Muscle of leg (tissue), 11 donors: ENCODE data around the gene RAMACL. TPM values are rescaled to one million over a fixed set of nuclear protein-coding genes. Genes with fewer than 3 reads are reported as not detected.
"Not testable (repeated sequence)": the region's sequence is repeated elsewhere in the genome, so short reads cannot be mapped to it uniquely, and the experiment has no call there.

Source experiments
- DNase-seq: peaks from one replicate; pipeline ENCODE4 v3.0.0; 2013
- H3K27ac ChIP-seq: one replicate; pipeline ENCODE4 v1.5.1; 2013; ENCODE audit warnings: mild to moderate bottlenecking, low read length, control low read depth
- H3K27me3 ChIP-seq: one replicate; pipeline ENCODE4 v1.6.1; 2013; ENCODE audit warnings: low read length; ENCODE audit not compliant: control insufficient read depth, insufficient read depth
- H3K36me3 ChIP-seq: one replicate; pipeline ENCODE4 v1.6.1; 2013; ENCODE audit warnings: low read length; ENCODE audit not compliant: control insufficient read depth, insufficient read depth
- H3K4me1 ChIP-seq: one replicate; pipeline ENCODE4 v1.6.1; 2013; ENCODE audit warnings: low read length; ENCODE audit not compliant: control insufficient read depth, insufficient read depth
- H3K4me3 ChIP-seq: one replicate; pipeline ENCODE4 v1.5.1; 2013; ENCODE audit warnings: low read length, control low read depth
- H3K9me3 ChIP-seq: replicated peaks from 2 replicates; pipeline ENCODE4 v1.6.1; 2013; ENCODE audit warnings: low read depth, low read length; ENCODE audit not compliant: control insufficient read depth
- WGBS: methylation state at CpG from one replicate; pipeline ENCODE4 v1.1.5; 2013; ENCODE audit warnings: missing lambda C conversion rate; ENCODE audit not compliant: insufficient coverage; 5-methylcytosine and 5-hydroxymethylcytosine counted together
- polyA plus RNA-seq, 8 donors: library from polyadenylated mRNA; unstranded; fragments of 120-200 nt; gene quantifications; one replicate each; pipeline versions ENCODE4 v1.2.1 to v1.2.3, GENCODE V29; 2013; ENCODE audit warnings: inconsistent platforms in 1 of 8, low replicate concordance in 1 of 8; ENCODE audit not compliant: insufficient read length in 8 of 8, insufficient read depth in 1 of 8
- total RNA-seq: library from RNA; stranded (reverse); fragments of 120-200 nt; gene quantifications from one replicate; pipeline ENCODE4 v1.2.4, GENCODE V29; 2013

Gene RAMACL
- total and polyA plus RNA-seq, 9 donors, result 0.11 to 0.71 (median 0.15) TPM; not detected in 3

DNA sequence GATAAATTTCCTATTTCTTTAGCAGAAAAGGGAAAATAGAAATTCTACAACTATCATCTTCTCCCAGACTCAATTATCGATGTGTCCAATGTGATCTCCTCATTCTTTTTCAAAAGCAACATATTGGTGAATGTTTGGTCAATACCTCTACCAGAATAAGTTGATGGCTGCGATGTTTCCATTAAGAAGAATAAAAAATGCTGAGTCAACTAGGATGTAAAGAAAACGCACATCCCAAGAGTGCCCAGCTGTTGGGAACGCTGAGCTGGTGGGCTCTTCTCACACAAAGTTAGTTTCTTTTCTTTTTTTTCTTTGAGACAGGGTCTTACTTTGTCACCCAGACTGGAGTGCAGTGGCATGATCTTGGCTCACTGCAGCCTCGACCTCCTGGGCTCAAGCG lies 39.8 kb downstream of the RAMACL start:
- WGBS, result 88% methylated on average over 5 of the region's 6 CpGs
- peaks cover 17% of the 10 kb centered on the region for H3K4me1 ChIP-seq

DNA sequence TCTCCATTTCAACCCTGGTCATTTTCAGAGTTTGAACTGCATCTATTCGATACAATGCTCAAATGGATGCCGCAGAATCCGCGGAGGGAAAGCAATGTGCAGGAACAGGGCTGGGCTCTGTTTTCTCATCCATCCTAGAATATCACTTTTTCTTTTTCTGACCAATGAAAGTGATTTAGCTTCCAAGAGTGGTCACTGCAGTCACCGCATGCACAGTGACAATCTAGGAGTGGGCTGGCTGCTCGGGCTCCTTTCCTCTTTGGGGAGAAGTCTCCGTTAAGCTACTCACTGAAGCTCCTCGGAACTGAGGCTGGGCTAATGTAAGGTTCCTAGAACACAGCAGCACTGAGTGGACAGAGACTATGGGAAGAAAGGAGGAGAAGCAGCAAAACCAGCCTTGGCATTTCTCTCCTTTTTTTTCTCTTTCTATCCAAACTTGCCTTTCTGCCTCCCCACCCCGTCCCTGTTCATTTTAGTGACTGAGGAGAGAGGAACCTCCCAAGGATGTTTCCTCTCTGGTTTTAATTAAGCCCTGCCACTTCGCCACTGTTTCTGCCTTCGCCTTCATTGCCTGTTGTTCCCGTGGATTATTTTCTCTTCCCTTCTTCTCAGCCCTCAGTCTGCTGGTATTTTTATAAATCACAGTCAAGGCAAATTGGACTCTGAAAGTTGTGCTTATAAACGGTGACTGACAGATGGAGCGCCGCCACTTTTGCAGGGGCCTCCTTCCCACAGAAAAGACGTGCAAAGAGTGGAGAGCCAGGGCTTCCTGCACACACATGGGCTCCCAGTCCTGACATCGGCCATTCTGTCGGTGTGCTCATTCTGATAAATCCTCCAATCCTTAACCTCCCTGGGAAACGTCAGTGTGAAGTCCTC lies 41.1 kb downstream of the RAMACL start:
- no peak for DNase-seq
- no peak overlapping the region for H3K4me3 ChIP-seq
- no peak overlapping the region for H3K27ac ChIP-seq
- 61% methylated on average over 5 of the region's 19 CpGs for WGBS
- H3K4me1 ChIP-seq, result peaks cover 27% of the 10 kb centered on the region
- no peaks in the 10 kb centered on the region for H3K9me3 ChIP-seq
- peaks cover 2% of the 10 kb centered on the region for H3K36me3 ChIP-seq
- no peaks in the 10 kb centered on the region for H3K27me3 ChIP-seq

More for the DNA sequence above, 39.8 kb downstream of the RAMACL start:
- H3K9me3 ChIP-seq, result no peaks in the 10 kb centered on the region
- peaks cover 2% of the 10 kb centered on the region for H3K36me3 ChIP-seq
- H3K27me3 ChIP-seq, result no peaks in the 10 kb centered on the region
- no peak overlapping the region for H3K4me3 ChIP-seq
- DNase-seq, result no peak
- no peak overlapping the region for H3K27ac ChIP-seq

DNA sequence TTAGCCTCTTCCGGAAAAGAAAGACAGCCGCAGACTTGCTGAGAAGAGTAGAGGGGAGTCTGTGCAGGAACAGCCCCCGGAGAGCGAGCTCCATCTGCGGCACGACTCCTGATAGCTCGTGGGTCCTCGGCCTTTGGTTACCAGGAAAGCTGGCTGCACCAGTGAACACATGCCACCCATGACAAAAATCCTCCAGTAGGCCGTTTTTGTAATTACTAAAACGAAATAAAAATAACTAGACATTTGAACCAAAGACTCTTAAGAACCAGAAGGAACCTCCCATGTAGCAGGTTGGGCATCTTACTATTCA lies 42.2 kb downstream of the RAMACL start:
- Histone ChIP-seq H3K4me1 (peaks cover 27% of the 10 kb centered on the region), H3K9me3 (no peaks in the 10 kb centered on the region), H3K27me3 (no peaks in the 10 kb centered on the region), H3K27ac (no peak overlapping the region), H3K4me3 (no peak overlapping the region), H3K36me3 (peaks cover 2% of the 10 kb centered on the region)
- no peak for DNase-seq
- 78% methylated on average over 6 of the region's 10 CpGs for WGBS

DNA sequence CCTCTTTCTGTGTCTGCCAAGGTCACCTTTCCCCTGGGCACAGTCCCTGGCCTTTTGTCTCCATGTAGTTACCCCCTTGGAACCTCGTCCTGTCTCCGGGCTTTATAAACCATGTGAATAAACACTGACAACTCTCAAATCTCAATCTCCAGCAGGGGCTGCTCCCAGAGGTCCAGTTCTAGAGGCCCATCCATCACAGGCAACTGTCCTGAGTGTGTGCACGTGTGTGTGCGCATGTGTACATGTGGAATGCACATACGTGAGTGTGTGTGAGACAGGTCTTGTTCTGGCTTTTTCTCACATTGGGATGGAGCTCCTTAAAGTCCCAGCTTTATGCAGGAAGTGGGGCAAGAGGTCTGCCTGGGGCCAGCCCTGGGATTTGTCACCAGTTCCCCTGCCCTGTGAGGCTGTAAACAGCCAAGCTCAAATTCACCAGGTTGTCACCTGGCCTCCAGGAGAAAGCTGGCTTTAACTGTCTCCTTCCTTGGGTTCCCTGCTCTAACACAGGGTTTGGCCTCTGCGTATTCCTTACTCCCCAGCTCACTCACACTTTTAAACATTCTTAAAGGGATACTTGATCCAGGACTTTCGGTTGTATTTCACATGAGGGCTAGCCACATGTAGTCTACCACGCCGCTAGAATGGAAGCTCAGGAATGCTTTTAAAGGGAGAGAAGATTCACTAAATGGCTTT lies 42.7 kb downstream of the RAMACL start:
- peaks cover 27% of the 10 kb centered on the region for H3K4me1 ChIP-seq
- 69% methylated on average over 5 of the region's 9 CpGs for WGBS
- DNase-seq, result no peak
- H3K27me3 ChIP-seq, result no peaks in the 10 kb centered on the region
- no peak overlapping the region for H3K27ac ChIP-seq
- H3K9me3 ChIP-seq, result no peaks in the 10 kb centered on the region
- H3K36me3 ChIP-seq, result peaks cover 2% of the 10 kb centered on the region
- no peak overlapping the region for H3K4me3 ChIP-seq

DNA sequence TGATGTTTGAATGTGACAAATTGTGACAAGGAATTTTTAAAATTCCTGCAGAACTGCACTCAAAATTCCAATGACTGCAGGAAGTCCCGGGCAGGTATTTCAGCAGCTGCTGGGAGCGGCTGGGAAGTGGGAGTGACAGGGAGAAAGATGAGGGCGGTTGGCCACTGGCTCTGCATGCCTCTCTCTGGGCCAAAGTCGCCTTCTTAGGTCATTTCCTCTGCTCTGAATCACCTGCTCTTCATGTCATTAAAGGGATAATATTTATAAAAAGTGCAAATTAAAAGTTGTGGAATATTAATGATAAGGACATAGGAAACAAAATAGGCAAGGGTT lies 43.9 kb downstream of the RAMACL start:
- DNase-seq, result no peak
- no CpG with 5 or more reads among the region's 4 CpGs for WGBS
- H3K27me3 ChIP-seq, result no peaks in the 10 kb centered on the region
- H3K36me3 ChIP-seq, result peaks cover 8% of the 10 kb centered on the region
- H3K9me3 ChIP-seq, result no peaks in the 10 kb centered on the region
- H3K4me1 ChIP-seq, result peaks cover 27% of the 10 kb centered on the region
- H3K4me3 ChIP-seq, result no peak overlapping the region
- no peak overlapping the region for H3K27ac ChIP-seq

DNA sequence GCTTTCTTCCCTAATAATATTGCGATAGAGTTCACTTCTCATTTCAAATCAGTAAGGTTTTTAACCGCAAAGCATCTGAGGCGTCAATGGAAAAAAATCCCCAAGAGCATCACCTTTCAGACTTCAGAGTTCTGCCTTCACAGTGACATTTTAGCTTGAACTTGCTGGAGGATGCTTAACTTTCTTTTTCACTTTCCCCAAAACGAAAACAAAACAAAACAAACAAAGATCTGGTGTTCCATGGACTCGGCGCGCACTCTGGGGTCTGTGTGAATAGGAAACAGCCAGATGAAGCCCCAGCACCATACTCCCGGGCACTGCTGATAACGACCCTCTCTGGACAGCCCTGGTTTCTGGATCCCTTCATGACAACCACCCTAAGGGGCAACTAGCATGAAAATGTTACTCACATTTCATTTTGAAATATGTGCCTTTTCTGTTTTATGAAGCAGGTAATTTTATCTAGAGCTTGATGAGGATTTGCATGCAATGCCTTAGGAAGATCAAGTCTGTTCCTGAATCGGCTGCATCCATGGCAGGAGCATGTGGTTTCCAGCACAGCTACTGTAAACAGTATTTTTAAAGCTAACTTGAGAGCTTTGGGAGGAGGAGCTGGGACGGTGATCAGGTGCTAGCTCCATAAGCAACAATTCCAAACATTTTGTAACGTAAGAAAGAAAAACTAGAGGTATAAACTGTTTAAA lies 44.5 kb downstream of the RAMACL start:
- Histone ChIP-seq H3K9me3 (no peaks in the 10 kb centered on the region), H3K4me1 (peaks cover 27% of the 10 kb centered on the region), H3K4me3 (no peak overlapping the region), H3K27ac (peak overlapping the region; percentile 57), H3K27me3 (no peaks in the 10 kb centered on the region), H3K36me3 (peaks cover 8% of the 10 kb centered on the region)
- 78% methylated on average over 8 of the region's 12 CpGs for WGBS
- DNase-seq, result no peak

DNA sequence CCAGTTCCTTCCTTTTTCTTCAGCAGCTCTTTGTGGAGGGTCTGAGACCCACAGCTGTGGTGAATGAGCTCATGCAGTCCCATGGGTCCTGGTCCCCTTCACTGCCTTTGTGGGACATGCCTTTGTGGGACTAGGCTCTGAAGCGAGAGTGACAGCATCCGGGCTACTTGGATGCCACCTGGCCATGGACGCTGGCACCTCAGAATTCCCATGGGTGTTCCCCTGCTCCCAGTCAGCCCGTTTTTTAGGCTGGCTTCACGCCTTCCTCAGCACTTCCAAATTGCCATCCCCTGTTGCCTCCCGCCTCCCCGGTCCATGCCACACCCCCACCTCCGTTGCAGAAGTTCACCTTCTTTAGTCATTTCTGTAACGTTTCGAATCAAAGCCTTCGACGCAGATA lies 45.1 kb downstream of the RAMACL start:
- H3K27ac ChIP-seq, result no peak overlapping the region
- peaks cover 27% of the 10 kb centered on the region for H3K4me1 ChIP-seq
- H3K27me3 ChIP-seq, result no peaks in the 10 kb centered on the region
- H3K36me3 ChIP-seq, result peaks cover 8% of the 10 kb centered on the region
- no peak for DNase-seq
- no peak overlapping the region for H3K4me3 ChIP-seq
- 62% methylated on average over 9 of the region's 12 CpGs for WGBS
- H3K9me3 ChIP-seq, result no peaks in the 10 kb centered on the region

DNA sequence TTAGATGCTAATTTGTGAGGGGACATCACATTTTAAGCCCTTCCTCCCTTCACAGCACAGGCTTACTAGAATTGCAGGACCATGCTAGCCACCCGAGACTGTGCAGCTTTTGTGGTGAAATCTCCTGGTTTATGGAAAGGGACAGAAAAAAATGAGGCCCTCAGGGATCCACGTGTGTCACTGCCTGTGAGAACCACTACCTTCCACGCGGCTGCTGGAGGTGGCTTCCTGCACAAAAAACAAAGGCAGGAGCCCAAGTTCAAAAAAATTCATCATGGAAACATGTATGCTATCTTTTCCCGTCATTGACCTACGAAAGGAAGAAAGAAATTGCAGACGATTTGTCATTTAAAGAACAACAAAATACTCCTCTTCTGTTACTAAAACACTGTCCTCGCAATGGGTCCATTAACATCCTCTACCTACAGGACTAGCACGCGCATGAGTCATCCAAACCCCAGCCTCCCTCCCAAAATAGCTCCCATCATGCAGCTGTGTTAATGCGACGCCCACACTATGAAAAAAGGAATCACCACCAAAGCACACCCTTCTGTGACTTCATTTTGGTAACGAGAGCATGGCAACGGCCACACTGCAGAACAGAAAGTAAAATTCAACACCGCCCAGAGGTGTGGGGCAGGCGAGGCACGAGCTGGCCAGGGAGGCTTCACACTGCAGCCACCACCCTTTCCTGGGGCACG lies 45.7 kb downstream of the RAMACL start:
- Histone ChIP-seq H3K36me3 (peaks cover 10% of the 10 kb centered on the region), H3K27me3 (no peaks in the 10 kb centered on the region), H3K27ac (no peak overlapping the region), H3K4me3 (no peak overlapping the region), H3K9me3 (no peaks in the 10 kb centered on the region), H3K4me1 (peaks cover 27% of the 10 kb centered on the region)
- 76% methylated on average over 10 of the region's 18 CpGs for WGBS
- DNase-seq, result no peak

DNA sequence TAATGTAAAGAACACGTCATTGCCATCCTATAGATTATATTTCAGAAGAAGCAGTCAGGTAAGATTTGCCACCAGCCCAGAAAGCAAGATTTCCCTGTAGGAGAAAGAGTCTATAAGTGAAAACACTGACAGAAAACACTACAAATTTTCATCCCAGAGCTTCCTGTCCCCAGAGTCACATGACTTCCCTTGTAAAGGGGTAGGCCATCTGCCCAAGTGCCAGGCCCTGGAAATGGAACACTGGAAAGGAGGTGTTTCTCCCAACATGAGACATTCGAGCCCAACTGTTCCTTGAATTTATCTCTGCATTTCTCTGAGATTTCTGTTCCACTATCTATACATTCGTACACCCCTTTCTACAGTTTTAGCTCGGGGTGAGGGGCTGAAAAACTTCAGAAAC lies 46.9 kb downstream of the RAMACL start:
- H3K36me3 ChIP-seq, result peaks cover 11% of the 10 kb centered on the region
- H3K27me3 ChIP-seq, result no peaks in the 10 kb centered on the region
- DNase-seq, result no peak
- peaks cover 27% of the 10 kb centered on the region for H3K4me1 ChIP-seq
- 86% methylated on average over 1 of the region's 4 CpGs for WGBS
- H3K27ac ChIP-seq, result no peak overlapping the region
- no peak overlapping the region for H3K4me3 ChIP-seq
- H3K9me3 ChIP-seq, result no peaks in the 10 kb centered on the region

DNA sequence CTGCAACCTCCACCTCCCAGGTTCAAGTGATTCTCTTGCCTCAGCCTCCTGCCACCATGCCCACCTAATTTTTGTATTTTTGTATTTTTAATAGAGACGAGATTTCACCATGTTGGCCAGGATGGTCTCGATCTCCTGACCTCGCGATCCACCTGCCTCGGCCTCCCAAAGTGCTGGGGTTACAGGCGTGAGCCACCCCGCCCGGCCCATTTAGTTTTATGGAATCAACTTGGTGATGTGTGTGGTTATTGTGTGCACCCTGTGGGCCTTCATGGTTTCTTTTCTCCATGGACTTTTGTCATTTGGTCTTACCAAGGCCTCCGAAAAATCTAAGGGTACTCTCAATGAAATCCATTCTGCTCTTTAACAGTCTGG lies 47.5 kb downstream of the RAMACL start:
- H3K27ac ChIP-seq, H3K27me3 ChIP-seq, DNase-seq, H3K4me3 ChIP-seq, H3K9me3 ChIP-seq: not testable (repeated sequence)
- Histone ChIP-seq H3K4me1 (peaks cover 27% of the 10 kb centered on the region), H3K36me3 (peaks cover 11% of the 10 kb centered on the region)
- 100% methylated on average over 1 of the region's 9 CpGs for WGBS
